ENCODE measurements around the gene SLC25A20.
"Not testable (repeated sequence)": the region's sequence is repeated elsewhere in the genome, so short reads cannot be mapped to it uniquely, and the experiment has no call there.

The SLC25A20 gene

GRCh38 chr3:48898383-48899234 is at the start of gene SLC25A20:
SLC25A20 (minus strand) TSS chr3:48898882; CDS start chr3:48898794, 88 bp downstream.
- peak; percentile 81 for DNase-seq

- DNase-seq = no peak
Measured at GRCh38 chr3:48945891-48946549, 47.3 kb upstream of the SLC25A20 start.

GRCh38 chr3:48945432-48945831 is 46.8 kb upstream of the SLC25A20 start:
- DNase-seq = no peak

GRCh38 chr3:48938689-48939088 is 40.0 kb upstream of the SLC25A20 start:
- no peak for DNase-seq

GRCh38 chr3:48938156-48938555 is 39.5 kb upstream of the SLC25A20 start:
- DNase-seq = no peak

GRCh38 chr3:48935530-48935929 is 36.8 kb upstream of the SLC25A20 start:
- DNase-seq = no peak

GRCh38 chr3:48934333-48934991 is 35.8 kb upstream of the SLC25A20 start:
- no peak for DNase-seq

- no peak for DNase-seq
Measured at GRCh38 chr3:48931944-48932580, 33.4 kb upstream of the SLC25A20 start.

- no peak for DNase-seq
Measured at GRCh38 chr3:48930590-48930989, 31.9 kb upstream of the SLC25A20 start.

GRCh38 chr3:48929358-48930035 is 30.8 kb upstream of the SLC25A20 start:
- DNase-seq = no peak

- DNase-seq = no peak
Measured at GRCh38 chr3:48928679-48929078, 30.0 kb upstream of the SLC25A20 start.

GRCh38 chr3:48927928-48928327 is 29.2 kb upstream of the SLC25A20 start:
- no peak for DNase-seq

GRCh38 chr3:48926425-48927392 is 28.0 kb upstream of the SLC25A20 start:
- DNase-seq = no peak

- peak; percentile 37 for DNase-seq
Measured at GRCh38 chr3:48919215-48920138, 20.8 kb upstream of the SLC25A20 start.

- peak; percentile 93 for DNase-seq
Measured at GRCh38 chr3:48918388-48919214, 19.9 kb upstream of the SLC25A20 start, which contains the start of gene ARIH2. ARIH2 (plus strand) TSS chr3:48918842; CDS start chr3:48927559, 8,717 bp downstream.

GRCh38 chr3:48915296-48915695 is 16.6 kb upstream of the SLC25A20 start:
- no peak for DNase-seq

GRCh38 chr3:48907026-48907425 is 8.3 kb upstream of the SLC25A20 start:
- not testable (repeated sequence) for DNase-seq

GRCh38 chr3:48899273-48899672 is 591 bp upstream of the SLC25A20 start:
- DNase-seq = peak; percentile 52
